Measurements from ENCODE around the gene MSX2. TPM values are rescaled to one million over a fixed set of nuclear protein-coding genes. Genes with fewer than 3 reads are reported as not detected.
"Not testable (repeated sequence)": the region's sequence is repeated elsewhere in the genome, so short reads cannot be mapped to it uniquely, and the experiment has no call there.

MSX2 gene
- total RNA-seq, 1 donor from 2014 or later: not detected

DNA sequence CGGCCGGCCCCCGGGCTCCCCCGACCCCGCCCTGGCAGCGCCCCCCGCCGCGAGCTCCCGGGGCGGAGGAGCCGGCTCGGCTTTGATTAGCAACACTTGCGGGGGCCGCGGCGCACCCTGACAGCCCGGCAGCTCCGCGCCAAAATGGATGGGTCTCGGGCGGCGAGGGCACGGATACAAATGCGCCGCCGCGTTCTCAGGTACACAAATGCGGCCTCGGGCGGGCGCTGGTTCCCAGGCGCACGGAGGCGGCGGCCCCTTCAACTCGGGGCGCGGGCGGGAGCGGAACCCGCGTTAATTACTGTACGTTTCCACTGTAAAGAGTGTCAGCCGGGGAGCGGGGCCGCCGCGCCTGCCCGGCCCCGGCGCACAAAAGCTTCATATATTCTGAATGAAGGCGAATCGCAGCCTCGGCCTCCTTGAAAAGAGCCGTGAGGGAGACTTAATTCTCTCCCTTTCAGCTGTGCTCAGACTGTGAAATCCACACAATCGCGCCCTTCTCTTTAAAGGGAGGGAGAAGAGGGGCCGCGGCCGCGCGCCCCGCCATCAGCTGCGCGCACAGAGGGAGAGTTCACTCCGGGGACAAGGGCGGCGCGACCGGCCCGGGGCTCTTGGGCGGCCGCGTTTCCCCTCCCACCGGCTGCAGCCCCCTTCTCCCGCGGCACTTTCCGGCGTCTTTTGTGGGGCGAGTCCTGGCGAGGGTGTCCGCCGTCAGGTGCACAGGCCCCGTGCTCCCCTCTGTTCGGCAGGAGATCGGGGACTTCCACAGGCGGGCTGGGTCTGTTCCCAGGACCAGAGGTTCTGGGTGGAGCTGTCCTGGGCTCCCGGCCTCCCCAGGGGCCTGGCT, 27.0 kb downstream of the MSX2 start:
- no peak for DNase-seq (ENCODE audit: low spot score)
- intact Hi-C loops (cut with micrococcal nuclease): no loop called here

DNA sequence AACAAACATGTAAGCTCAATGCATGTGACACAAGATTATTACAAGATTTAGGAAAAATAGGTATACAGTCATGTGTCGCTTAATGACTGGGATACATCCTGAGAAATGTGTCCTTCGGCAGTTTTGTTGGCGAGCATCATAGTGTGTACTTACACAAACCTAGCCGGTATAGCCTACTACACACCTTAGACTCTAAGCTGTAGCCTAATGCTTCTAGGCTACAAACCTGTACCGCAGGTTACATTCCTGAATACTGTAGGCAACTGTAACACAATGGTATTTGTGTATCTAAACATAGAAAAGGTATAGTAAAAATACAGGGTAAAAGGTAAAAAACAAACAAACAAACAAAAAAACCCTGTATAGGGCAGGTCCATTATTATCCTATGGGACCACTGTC, 27.7 kb downstream of the MSX2 start:
- no peak overlapping the region for H3K27ac Mint-ChIP-seq
- intact Hi-C loops (cut with micrococcal nuclease): no loop called here
- peaks cover 10% of the 10 kb centered on the region for H3K27me3 Mint-ChIP-seq (ENCODE audit: insufficient read depth)
- H3K4me1 Mint-ChIP-seq (ENCODE audit: low read depth): no peaks in the 10 kb centered on the region
- no peak for DNase-seq (ENCODE audit: low spot score)
- H3K4me3 Mint-ChIP-seq: no peak overlapping the region
- no peaks in the 10 kb centered on the region for H3K9me3 Mint-ChIP-seq
- H3K36me3 Mint-ChIP-seq (ENCODE audit: low read depth): no peaks in the 10 kb centered on the region

More for the DNA sequence above, 27.0 kb downstream of the MSX2 start:
- Mint-ChIP-seq H3K4me3 (no peak overlapping the region), H3K27me3 (ENCODE audit: insufficient read depth) (peaks cover 10% of the 10 kb centered on the region), H3K27ac (no peak overlapping the region), H3K9me3 (no peaks in the 10 kb centered on the region), H3K36me3 (ENCODE audit: low read depth) (no peaks in the 10 kb centered on the region), H3K4me1 (ENCODE audit: low read depth) (no peaks in the 10 kb centered on the region)

DNA sequence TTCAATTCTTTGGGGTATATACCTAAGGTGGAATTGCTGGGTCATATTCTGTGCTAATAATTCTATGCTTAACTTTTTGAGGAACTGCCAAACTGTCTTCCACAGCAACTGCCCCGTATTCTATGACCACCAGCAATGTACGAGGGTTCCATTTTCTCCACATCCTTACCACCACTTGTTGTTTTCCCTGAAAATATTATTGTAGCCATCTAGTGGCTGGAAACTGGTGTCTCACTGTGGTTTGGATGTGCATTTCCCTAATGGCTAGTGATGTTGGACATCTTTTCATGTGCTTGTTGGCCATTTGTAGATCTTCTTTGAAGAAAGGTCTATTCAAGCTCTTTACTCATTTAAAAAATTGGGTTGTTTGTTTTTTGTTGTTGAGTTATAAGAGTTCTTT, 30.7 kb downstream of the MSX2 start:
- peaks cover 8% of the 10 kb centered on the region for H3K27me3 Mint-ChIP-seq (ENCODE audit: insufficient read depth)
- H3K36me3 Mint-ChIP-seq (ENCODE audit: low read depth): no peaks in the 10 kb centered on the region
- no peaks in the 10 kb centered on the region for H3K4me1 Mint-ChIP-seq (ENCODE audit: low read depth)
- DNase-seq (ENCODE audit: low spot score): no peak
- intact Hi-C loops (cut with micrococcal nuclease): no loop called here
- H3K4me3 Mint-ChIP-seq: no peak overlapping the region
- no peak overlapping the region for H3K27ac Mint-ChIP-seq
- H3K9me3 Mint-ChIP-seq: no peaks in the 10 kb centered on the region

DNA sequence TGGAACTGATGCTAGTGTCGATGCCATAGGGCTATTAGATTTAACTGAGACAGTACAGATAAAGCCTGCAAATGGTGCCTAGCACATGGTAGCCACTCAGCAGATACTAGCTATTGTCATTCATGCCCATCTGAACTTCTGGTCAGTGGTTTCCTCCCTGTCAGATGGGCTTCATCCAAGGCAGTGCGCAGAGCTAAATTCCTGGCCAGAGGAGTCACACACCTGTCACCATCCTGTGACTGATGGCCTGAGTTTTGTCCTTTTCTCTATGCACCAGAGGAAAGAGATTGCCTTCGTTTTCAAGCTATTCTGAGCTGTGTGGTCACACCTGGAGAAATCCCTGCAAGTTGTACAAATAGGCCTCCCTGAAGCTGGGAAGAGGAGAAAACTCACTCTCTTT, 34.7 kb downstream of the MSX2 start:
- H3K27ac Mint-ChIP-seq: no peak overlapping the region
- no peaks in the 10 kb centered on the region for H3K36me3 Mint-ChIP-seq (ENCODE audit: low read depth)
- no peaks in the 10 kb centered on the region for H3K27me3 Mint-ChIP-seq (ENCODE audit: insufficient read depth)
- no peak overlapping the region for H3K4me3 Mint-ChIP-seq
- no peaks in the 10 kb centered on the region for H3K4me1 Mint-ChIP-seq (ENCODE audit: low read depth)
- intact Hi-C loops (cut with micrococcal nuclease): no loop called here
- DNase-seq (ENCODE audit: low spot score): no peak
- no peaks in the 10 kb centered on the region for H3K9me3 Mint-ChIP-seq

DNA sequence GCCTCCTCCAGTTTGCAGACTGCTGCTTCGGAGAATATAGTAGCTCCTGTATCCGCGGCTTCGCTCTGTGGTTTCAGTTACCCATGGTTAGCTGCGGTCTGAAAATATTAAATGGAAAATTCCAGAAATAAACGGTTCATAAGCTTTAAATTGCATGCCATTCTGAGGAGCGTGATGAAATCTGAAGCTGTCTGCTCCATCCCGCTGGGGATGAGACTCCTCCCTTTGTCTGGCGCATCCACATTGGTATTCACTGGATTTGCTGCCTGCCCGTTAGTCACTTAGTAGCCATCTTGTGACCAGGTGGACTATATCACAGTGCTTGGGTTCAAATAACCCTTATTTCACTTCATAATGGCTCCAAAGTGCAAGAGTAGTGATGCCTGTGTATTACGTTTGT, 36.3 kb downstream of the MSX2 start:
- H3K9me3 Mint-ChIP-seq: no peaks in the 10 kb centered on the region
- DNase-seq (ENCODE audit: low spot score): no peak
- H3K27me3 Mint-ChIP-seq (ENCODE audit: insufficient read depth): no peaks in the 10 kb centered on the region
- H3K4me3 Mint-ChIP-seq: no peak overlapping the region
- no peak overlapping the region for H3K27ac Mint-ChIP-seq
- H3K4me1 Mint-ChIP-seq (ENCODE audit: low read depth): no peaks in the 10 kb centered on the region
- intact Hi-C loops (cut with micrococcal nuclease): no loop called here
- no peaks in the 10 kb centered on the region for H3K36me3 Mint-ChIP-seq (ENCODE audit: low read depth)

DNA sequence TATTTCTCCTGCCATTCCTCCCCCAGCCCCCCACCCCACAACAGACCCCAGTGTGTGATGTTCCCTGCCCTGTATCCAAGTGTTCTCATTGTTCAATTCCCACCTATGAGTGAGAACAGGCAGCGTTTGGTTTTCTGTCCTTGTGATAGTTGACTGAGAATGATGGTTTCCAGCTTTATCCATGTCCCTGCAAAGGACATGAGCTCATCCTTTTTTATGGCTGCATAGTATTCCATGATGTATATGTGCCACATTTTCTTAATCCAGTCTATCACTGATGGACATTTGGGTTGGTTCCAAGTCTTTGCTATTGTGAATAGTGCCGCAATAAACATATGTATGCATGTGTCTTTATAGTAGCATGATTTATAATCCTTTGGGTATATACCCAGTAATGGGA, 37.0 kb downstream of the MSX2 start:
- H3K4me3 Mint-ChIP-seq; DNase-seq (ENCODE audit: low spot score); H3K36me3 Mint-ChIP-seq (ENCODE audit: low read depth); H3K9me3 Mint-ChIP-seq; H3K27me3 Mint-ChIP-seq (ENCODE audit: insufficient read depth); intact Hi-C loops (cut with micrococcal nuclease); H3K27ac Mint-ChIP-seq; H3K4me1 Mint-ChIP-seq (ENCODE audit: low read depth): not testable (repeated sequence)

DNA sequence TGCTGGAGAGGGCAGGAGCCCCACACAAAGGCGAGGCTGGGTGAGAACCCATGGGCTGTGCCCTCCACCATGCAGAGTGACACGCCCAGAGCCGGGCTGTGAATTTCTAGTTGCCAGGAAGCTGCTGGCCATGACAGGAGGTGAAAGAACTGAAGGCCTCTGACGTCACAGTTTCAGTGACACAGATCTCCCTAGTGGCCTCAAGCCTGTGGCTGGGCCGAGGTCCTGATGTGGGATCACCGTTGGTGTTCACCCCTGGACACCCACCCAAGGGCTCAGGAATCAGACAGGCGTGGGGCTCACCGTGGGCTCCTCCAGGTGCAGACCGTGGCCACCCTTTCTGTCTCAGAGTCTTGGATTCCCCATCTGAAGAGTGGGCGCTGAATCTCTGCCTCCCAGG, 39.9 kb downstream of the MSX2 start:
- no peaks in the 10 kb centered on the region for H3K4me1 Mint-ChIP-seq (ENCODE audit: low read depth)
- no peaks in the 10 kb centered on the region for H3K9me3 Mint-ChIP-seq
- intact Hi-C loops (cut with micrococcal nuclease): no loop called here
- H3K36me3 Mint-ChIP-seq (ENCODE audit: low read depth): no peaks in the 10 kb centered on the region
- no peak overlapping the region for H3K4me3 Mint-ChIP-seq
- no peak for DNase-seq (ENCODE audit: low spot score)
- no peaks in the 10 kb centered on the region for H3K27me3 Mint-ChIP-seq (ENCODE audit: insufficient read depth)
- no peak overlapping the region for H3K27ac Mint-ChIP-seq

DNA sequence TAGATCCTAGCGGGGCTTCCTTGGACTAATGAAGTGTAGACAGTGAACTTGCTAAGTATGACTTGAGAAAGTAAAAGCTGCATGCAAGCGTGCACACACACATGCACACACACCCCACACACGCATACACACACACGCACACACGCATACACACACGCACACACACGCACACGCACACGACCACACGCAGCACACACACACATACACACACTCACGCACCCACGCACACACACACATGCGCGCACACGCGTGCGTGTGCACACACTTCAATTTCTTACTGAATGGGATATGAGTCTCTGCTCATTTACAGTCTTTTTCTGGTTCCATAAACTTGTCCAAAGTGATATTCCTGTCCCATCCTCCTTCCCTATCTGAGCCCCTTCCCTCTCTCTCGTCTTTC, 41.2 kb downstream of the MSX2 start:
- H3K9me3 Mint-ChIP-seq: no peaks in the 10 kb centered on the region
- intact Hi-C loops (cut with micrococcal nuclease): no loop called here
- no peaks in the 10 kb centered on the region for H3K27me3 Mint-ChIP-seq (ENCODE audit: insufficient read depth)
- no peak for DNase-seq (ENCODE audit: low spot score)
- no peak overlapping the region for H3K4me3 Mint-ChIP-seq
- no peaks in the 10 kb centered on the region for H3K36me3 Mint-ChIP-seq (ENCODE audit: low read depth)
- H3K4me1 Mint-ChIP-seq (ENCODE audit: low read depth): no peaks in the 10 kb centered on the region
- H3K27ac Mint-ChIP-seq: no peak overlapping the region

DNA sequence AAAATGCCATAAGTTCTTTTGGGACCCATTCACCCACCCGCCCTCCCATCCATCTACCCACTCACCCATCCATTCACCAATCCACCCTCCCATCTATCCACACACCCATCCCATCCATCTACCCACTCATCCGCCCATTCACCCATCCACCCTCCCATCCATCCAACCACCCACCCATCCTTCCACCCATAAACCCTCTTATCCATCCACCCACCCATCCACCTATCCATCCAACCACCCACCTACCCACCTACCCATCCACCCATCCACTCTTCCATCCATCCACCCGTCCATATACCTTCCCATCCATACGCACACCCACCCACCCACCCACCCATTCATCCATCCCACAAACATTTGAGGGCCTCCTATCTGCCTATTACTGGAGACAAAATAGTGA, 43.3 kb downstream of the MSX2 start:
- no peaks in the 10 kb centered on the region for H3K4me1 Mint-ChIP-seq (ENCODE audit: low read depth)
- intact Hi-C loops (cut with micrococcal nuclease): no loop called here
- H3K9me3 Mint-ChIP-seq: no peaks in the 10 kb centered on the region
- no peak overlapping the region for H3K4me3 Mint-ChIP-seq
- H3K27me3 Mint-ChIP-seq (ENCODE audit: insufficient read depth): no peaks in the 10 kb centered on the region
- no peaks in the 10 kb centered on the region for H3K36me3 Mint-ChIP-seq (ENCODE audit: low read depth)
- H3K27ac Mint-ChIP-seq: no peak overlapping the region
- no peak for DNase-seq (ENCODE audit: low spot score)

DNA sequence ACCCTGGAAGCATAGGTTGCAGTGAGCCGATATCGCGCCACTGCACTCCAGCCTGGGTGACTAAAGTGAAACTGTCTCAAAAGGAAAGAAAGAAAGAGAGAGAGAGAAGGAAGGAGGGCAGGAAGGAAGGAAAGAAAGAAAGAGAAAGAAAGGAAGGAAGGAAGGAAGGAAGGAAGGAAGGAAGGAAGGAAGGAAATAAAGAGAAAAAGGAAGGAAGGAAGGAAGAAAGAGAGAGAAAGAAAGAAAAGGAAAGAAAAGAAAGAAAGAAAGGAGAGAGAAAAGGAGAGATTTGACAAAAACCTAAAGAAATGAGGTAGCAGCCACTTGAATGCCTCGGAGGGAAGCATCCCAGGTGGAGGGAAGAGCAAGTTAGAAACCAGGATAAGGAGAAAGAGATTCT, 44.6 kb downstream of the MSX2 start:
- H3K27ac Mint-ChIP-seq: no peak overlapping the region
- H3K9me3 Mint-ChIP-seq: no peaks in the 10 kb centered on the region
- H3K4me3 Mint-ChIP-seq: no peak overlapping the region
- H3K36me3 Mint-ChIP-seq (ENCODE audit: low read depth): no peaks in the 10 kb centered on the region
- H3K4me1 Mint-ChIP-seq (ENCODE audit: low read depth): no peaks in the 10 kb centered on the region
- no peaks in the 10 kb centered on the region for H3K27me3 Mint-ChIP-seq (ENCODE audit: insufficient read depth)
- intact Hi-C loops (cut with micrococcal nuclease): no loop called here
- no peak for DNase-seq (ENCODE audit: low spot score)

DNA sequence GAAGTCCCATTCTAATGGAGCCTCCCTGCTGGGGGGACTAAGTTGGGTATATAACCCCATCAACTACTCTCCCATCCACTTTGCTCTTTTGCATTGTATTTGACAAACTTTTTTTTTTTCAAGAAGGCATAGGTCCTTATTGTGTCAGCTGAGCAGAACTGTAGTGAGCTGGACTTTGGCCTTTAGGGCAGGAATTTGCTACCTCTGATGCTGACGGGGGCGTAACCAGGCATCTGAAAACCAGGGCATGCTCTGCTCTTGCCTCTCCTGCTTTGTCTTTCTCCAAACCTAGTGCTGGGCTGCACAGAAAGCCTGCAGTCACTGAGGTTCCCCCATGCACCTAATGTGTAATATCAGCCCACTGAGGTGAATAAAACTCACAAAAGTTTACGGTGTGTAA, 49.0 kb downstream of the MSX2 start:
- Mint-ChIP-seq H3K27ac (no peak overlapping the region), H3K36me3 (ENCODE audit: low read depth) (no peaks in the 10 kb centered on the region), H3K9me3 (no peaks in the 10 kb centered on the region), H3K4me3 (no peak overlapping the region), H3K4me1 (ENCODE audit: low read depth) (no peaks in the 10 kb centered on the region), H3K27me3 (ENCODE audit: insufficient read depth) (no peaks in the 10 kb centered on the region)
- no peak for DNase-seq (ENCODE audit: low spot score)
- intact Hi-C loops (cut with micrococcal nuclease): no loop called here

DNA sequence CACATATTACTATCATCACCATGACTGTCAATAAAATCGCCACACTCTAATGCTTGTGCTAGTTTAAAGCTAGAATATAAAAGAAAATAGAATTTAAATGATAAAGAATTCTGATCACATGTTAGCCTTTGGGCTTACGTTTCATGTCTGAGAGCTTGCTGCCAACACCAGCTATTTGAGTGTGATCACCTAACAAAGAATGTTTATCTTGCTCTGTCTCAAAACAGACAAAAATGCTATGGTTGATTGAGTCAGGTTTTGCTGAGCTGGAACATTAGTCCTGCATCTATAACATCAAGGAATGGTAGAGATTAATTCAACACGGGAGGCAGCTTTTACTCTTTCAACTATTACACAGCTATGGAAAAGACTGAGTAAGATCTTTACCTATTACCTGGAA, 50.7 kb downstream of the MSX2 start:
- intact Hi-C loops (cut with micrococcal nuclease): no loop called here
- H3K9me3 Mint-ChIP-seq: no peaks in the 10 kb centered on the region
- H3K27ac Mint-ChIP-seq: no peak overlapping the region
- H3K4me1 Mint-ChIP-seq (ENCODE audit: low read depth): no peaks in the 10 kb centered on the region
- H3K27me3 Mint-ChIP-seq (ENCODE audit: insufficient read depth): no peaks in the 10 kb centered on the region
- no peak overlapping the region for H3K4me3 Mint-ChIP-seq
- no peak for DNase-seq (ENCODE audit: low spot score)
- no peaks in the 10 kb centered on the region for H3K36me3 Mint-ChIP-seq (ENCODE audit: low read depth)

DNA sequence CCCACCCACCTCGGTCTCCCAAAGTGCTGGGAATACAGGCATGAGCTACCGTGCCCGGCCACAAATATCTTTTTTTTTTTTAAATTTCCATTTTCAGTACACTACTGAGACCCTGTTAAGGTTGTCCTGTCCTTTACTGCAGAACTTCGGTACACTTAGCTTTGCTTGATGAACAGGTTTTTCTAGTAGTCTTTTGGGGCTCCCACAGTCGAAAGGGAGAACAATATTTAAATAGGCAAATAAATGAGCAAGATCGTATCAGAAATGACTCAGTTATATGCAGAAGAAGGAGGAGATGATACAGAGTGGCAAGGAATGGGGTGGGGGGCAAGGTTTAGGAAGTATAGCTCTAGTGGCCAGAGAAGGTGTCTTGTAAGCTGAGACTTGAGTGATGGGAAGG, 52.7 kb downstream of the MSX2 start:
- no peaks in the 10 kb centered on the region for H3K36me3 Mint-ChIP-seq (ENCODE audit: low read depth)
- H3K27me3 Mint-ChIP-seq (ENCODE audit: insufficient read depth): no peaks in the 10 kb centered on the region

DNA sequence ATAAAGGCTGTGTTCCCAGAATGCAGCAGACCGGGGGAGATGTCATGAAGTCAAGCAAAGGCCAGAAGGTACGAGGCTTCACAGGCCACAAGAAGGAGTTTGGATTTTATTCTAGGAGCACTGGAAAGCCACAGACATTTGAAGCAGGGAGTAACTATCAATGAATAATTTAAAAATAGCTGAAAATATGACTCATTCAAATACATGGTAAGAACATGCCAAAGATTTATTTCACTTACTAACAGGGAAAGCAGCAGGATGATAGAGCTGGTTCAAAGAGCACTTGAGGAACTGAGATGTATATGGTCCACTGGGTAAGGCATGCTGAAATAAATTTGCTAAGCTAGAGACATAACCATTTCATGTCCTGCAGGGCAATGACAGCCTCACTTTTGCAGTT, 53.2 kb downstream of the MSX2 start:
- H3K4me1 Mint-ChIP-seq (ENCODE audit: low read depth): no peaks in the 10 kb centered on the region
- no peaks in the 10 kb centered on the region for H3K36me3 Mint-ChIP-seq (ENCODE audit: low read depth)
- no peak overlapping the region for H3K27ac Mint-ChIP-seq
- no peak overlapping the region for H3K4me3 Mint-ChIP-seq
- intact Hi-C loops (cut with micrococcal nuclease): no loop called here
- H3K9me3 Mint-ChIP-seq: no peaks in the 10 kb centered on the region
- no peak for DNase-seq (ENCODE audit: low spot score)
- no peaks in the 10 kb centered on the region for H3K27me3 Mint-ChIP-seq (ENCODE audit: insufficient read depth)

More for the DNA sequence above, 52.7 kb downstream of the MSX2 start:
- DNase-seq (ENCODE audit: low spot score): no peak
- Mint-ChIP-seq H3K4me1 (ENCODE audit: low read depth) (no peaks in the 10 kb centered on the region), H3K4me3 (no peak overlapping the region), H3K27ac (no peak overlapping the region), H3K9me3 (no peaks in the 10 kb centered on the region)
- intact Hi-C loops (cut with micrococcal nuclease): no loop called here

All from activated T-helper 1 cell treated with anti-CD3 and anti-CD28 coated beads, Interleukin-12 subunit alpha, Interleukin-12 subunit beta, Interleukin-2, Interleukin-4 antibody, amounts not matched to agents 30 ng/mL and 10 ng/mL and 1 ng/mL, durations not matched to agents 14 hours and 24 hours and 36 hours (primary cell).